ENCODE data around the gene SLC34A3.

SLC34A3 gene

DNA sequence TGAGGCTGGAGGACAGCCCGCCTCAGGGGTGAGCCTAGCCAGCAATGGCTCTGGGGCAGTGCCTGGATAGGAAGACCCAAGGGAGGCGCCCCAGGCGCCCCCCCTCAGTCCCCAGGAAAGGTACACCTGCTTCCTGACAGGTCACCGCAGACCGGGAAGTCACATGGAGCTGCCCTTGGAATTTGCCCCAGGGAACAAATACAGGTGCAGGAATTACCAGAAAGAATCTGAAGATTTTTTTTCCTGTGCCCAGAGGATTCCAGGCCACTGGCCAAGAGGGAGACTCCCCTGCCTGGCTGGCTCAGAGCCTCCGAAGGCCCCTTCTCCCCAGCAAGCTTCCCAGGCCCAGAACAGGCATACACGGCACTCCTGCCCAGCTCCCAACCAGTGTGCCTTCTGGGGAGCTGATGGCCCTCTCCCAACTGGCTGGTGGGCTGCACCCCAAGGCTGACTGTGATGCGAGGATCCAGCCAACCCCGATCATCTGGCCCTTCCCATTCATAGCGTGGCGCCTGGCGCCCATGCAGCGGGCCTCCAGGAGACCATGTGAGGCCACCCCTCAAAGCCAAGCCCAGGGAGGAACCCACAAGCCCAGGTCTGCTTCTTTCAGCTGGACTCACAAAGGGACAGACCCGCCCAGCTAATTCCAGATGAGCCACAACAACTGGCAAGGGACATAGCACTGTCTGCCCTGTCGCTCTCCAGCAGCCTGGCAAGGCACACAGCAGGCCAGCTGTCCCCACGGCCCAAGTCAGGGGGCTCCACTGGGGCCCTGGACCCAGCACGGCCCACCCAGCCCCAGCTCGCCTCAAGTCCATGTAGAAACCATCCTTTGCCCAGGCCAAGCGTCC lies 32.4 kb upstream of the SLC34A3 start:
- DNase-seq, result no peak

DNA sequence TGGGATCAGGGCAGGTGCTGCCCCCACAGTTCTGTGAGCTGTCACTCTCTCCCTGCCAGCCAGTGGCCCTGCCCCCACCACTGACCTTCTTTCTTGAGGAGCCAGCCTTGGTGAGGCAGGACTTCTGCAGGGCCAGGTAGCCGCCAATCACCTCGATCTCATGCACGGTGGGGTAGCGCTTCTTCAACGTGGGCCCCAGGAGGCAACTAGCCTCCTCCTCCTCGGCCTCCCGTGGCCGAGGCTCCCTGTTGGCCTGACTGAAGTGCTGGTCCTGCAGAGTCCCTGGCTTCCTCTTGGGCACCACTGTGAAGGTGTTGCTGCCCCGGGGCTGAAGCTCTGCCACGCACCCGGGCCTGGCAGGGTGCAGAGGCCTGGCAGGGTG lies 31.8 kb upstream of the SLC34A3 start:
- DNase-seq, result no peak

DNA sequence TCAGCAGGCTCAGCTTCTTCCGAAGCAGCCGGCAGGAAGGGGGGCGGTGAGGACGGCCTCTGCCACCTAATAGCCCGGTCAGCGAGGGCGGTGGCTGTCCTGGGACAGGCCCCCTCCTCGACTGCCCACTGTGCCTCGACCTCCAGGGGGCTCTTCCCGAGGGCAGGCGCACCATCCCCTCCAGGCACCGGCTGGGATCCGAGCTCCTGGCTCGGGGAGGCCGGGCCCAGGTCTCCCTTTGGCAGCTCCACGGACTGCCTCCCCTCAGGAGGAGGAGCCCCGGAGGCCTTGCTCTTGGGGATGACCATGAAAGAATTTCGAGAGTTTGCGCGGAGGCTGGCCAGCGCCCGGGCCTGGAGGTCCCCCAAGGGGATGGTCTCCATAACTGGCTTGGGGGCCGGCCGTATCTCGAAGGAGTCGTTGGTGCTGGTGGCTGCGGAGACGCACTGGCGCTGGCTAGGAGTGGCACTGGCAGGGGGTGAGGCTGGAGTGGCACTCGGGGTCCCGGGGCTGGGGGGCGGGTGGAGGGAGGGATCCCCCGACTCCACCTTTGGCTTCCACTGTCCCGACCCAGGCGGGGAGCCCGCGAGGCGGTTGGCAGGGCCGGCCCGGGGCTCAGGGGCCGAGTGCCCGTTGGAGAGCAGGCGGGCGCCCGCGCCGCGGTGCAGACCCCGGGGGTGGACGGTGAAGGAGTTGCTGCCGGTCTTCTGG lies 31.1 kb upstream of the SLC34A3 start:
- no peak for DNase-seq

DNA sequence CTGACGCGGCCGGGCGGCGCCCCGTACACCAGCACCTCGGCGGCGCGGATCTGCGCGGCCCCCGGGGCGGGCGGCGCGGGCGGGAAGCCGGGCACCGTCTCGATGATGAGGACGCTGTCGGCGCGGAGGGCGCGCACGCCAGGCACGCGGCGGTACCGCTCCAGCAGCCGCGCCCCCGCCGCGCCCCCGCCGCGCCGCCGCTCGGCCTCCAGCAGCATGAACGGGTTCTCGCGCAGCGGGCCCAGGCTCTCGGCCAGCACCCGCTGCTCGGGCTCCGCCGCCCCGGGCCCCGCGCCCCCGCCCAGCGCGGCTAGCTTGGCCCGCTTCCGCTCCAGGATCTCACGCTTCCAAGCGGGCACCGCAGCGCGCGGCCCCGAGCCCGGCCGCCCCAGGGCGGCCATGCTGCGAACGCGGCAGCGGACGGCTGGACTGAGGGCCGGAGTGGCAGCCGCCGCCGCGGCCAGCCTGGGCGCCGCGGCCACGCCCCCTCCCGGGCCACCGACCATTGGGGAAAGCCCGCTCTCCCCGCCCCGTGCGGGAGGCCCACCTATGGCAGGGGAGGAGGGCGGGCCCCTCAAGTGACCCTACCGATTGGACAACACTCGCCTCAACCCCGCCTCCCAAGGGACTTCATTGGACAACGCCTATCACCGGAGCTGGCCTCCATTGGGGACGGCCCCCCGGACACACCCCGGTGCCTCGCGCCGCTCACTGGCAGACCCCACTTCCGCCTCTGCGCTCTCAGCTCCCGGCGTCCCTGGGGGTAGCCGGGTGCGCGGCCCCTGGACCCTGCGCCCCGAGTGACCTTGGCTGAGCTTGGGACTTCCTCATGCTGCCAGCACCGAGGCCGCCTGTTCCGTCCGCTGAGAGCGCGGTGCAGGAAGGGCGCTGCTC lies 30.1 kb upstream of the SLC34A3 start, which contains the start of gene TPRN:
Gene TPRN (minus strand): TSS at position 431 of the 894 bp plus-strand sequence. CDS start 30 bp downstream, at position 401.
- peak; percentile 99 for DNase-seq

DNA sequence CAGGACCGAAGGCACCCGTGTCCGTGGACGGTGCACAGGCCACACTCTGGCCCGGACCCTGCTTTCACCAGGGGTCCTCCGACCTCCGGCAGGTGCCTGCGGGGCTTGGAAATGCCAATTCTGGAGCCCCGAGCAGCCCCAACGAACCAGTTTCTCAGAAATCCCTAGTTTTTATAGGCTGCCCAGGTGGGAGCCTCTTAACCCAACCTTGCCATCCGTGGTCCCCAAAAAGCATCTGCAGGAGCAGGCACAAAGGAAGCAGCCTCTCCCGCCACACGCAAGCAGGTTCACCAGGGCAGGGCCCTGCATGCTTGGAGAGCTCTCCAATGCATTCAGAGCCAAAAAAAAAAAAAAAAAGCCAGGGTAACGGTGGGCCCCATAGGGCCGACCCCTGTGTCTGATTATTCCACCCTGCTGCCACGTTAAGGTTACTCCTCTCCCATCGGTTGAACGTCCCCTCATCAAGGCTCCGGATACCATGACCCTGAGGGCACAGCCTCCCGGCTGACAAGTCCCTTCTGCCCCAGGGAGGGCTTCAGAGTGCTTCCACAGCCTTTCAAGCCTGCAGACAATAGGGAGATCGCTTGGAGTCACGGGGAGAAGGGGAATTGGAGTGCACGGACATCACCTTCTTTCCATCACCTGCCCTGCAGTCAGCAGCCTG lies 29.4 kb upstream of the SLC34A3 start:
- no peak for DNase-seq

DNA sequence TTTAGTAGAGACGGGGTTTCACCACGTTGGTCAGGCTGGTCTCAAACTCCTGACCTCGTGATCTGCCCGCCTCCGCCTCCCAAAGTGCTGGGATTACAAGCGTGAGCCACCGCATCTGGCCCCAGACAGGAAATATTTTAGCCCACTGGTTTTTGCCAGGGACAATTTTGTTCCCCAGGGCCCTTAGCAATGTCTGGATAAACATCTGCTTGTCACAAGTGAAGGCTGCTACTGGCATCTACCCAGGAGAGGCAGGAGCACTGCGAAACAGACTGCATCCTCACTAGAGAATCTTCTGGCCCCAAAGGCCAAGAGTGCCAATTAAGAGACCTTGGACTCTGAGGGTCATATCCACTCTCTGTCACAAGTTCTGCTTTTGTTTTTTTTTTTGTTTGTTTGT lies 27.7 kb upstream of the SLC34A3 start:
- no peak for DNase-seq

DNA sequence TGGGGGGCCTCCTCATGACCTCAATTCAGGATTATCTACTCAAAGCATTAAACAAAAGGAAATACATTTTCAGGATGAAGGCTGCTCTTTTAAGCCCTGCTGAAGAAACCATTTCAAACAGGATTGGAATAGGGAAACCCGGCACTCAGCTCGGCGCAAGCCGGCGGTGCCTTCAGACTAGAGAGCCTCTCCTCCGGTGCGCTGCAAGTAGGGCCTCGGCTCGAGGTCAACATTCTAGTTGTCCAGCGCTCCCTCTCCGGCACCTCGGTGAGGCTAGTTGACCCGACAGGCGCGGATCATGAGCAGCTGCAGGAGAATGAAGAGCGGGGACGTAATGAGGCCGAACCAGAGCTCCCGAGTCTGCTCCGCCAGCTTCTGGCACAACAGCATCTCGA lies 26.0 kb upstream of the SLC34A3 start:
- no peak for DNase-seq

DNA sequence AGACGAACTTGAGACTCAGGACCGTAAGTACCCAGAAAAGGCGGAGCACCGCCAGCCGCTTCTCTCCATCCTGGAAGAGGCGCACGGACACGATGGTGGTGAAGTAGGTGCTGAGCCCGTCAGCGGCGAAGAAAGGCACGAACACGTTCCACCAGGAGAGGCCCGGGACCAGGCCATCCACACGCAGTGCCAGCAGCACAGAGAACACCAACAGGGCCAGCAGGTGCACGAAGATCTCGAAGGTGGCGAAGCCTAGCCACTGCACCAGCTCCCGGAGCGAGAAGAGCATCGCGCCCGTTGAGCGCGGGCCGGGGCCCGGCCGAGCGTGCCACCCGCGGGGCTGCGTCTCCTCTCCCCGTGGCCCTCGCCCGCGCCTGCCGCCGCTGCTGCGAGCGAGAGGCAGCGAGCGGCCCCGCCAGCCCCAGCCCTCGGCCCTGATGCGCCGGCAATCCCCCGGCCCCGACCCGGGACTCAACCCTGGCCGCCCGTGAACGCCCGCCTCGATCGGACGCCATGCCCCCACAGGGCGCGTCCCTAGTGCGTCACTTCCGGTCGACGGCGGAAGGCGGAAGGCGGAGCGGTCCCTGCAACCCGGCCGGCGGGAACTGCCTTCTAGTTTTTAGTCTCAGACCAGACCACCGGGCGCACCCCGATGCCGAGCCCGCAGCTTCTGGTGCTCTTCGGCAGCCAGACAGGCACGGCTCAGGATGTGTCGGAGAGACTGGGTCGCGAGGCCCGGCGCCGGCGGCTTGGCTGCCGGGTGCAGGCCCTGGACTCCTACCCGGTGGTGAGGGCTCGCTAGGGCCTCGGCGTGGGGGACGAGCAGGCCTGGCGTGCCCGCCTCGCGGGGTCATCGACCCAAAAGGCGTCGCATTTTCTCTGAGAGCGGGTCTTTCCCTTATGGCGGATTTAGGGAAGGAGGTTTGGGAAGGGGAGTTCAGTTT lies 25.3 kb upstream of the SLC34A3 start, which contains the start of the genes NDOR1 and TMEM203:
Gene NDOR1 (plus strand): TSS at position 575 of the 944 bp plus-strand sequence. CDS start 78 bp downstream, at position 653.
Gene TMEM203 (minus strand): TSS at position 523 of the 944 bp plus-strand sequence. CDS start 234 bp downstream, at position 289.
- peak; percentile 96 for DNase-seq

DNA sequence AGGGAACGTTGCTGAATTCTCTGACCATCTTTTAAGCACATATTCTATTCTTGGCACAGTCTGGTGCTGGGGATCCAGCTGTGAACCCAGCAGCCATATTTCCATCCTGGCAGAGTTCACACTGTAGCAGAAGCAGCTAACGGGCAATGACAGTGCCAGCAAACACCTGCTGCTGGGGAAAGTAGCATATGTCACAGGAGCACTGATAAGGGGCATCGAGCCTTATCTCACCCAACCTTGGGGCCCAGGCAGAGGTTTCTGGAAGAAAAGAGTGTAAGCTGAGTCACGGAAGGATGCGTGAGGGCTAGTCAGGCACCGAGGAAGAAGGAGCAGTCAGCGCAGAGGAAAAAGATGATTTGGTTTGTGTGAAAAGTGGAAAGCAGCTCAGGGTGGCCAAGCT lies 24.1 kb upstream of the SLC34A3 start:
- no peak for DNase-seq

DNA sequence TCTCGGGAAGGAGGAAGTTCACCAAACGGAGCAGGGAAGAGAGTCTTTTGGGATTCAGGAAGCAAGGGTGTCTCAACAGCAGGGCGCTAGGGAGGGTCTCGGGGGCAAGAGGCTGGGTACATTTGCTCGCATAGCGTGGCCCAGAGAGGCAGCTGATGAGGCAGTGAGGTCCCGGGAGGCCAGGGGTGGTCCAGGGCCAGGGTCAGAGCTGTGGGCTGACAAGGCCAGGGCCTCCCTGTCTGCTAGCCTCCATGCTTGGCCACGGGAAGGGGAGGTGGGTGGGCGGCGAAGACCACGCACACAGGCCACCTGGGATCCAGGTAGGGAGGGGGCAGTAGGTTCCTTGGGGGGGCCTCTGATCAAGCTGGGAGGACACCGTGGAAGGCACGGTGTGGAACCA lies 19.2 kb upstream of the SLC34A3 start:
- DNase-seq, result no peak

DNA sequence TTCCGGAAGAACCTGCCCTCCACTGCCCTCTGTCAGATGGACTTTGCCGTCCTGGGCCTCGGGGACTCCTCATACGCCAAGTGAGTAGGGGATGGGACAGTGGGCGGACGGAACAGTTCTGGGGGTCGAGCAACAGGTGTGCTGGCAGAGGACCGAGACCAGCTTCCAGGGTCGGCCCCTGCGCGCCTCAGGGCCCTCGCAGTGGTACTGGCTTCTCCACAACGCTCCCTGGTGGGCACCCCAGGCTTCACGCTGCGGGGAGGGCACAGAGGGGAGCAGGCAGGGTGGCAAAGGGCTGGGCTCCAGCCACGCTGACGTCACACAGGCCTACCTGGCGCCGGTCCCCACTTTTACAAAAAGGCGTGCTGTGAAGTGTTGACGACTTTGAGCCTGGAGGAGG lies 18.2 kb upstream of the SLC34A3 start:
- DNase-seq, result no peak

DNA sequence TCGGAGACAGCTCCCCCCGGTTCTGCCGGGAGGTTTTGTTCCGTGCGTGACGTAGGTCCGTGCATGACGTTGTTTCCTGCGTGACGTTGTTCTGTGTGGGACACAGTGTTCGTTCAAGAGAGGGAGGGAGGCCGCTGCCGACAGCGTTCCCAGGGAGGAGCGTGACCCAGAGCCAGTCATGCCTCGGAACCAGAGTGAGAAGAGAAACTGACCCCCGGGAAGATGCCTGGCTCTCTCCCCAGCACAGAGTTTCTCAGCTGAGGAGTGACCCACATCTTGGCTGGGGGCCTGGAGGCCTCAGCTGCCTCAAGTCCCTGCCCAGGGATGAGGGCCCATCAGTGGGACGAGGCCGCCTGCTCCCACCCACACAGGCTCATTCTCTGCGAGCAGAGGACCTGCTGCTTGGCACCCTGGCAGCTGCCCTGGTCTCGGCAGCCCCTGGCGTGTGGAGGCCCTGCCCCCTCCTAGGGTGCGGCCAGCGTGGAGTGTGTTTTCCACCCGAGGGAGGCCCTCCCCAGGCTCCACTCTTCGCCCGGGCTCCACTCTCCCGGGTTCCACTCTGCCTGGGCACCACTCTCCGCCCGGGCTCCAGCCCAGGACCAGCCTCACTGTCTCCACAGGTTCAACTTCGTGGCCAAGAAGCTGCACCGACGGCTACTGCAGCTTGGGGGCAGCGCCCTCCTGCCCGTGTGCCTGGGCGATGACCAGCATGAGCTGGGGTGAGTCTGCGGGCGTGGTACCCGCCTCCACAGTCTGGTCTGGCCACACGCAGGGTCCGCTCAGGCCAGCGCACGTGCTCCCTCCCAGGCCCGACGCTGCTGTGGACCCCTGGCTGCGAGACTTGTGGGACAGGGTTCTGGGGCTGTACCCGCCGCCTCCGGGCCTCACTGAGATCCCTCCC lies 17.3 kb upstream of the SLC34A3 start:
- DNase-seq, result no peak

DNA sequence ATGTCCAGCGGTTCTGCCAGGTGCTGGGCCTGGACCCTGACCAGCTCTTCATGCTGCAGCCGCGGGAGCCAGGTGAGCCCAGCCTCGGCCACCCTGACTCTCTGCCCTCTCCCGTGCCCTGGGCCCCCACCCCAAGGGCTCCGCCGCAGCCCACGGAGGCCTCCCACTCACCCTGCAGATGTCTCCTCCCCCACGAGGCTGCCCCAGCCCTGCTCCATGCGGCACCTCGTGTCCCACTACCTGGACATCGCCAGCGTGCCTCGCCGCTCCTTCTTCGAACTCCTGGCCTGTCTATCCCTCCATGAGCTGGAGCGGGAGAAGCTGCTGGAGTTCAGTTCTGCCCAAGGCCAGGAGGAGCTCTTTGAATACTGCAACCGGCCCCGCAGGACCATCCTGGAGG lies 16.1 kb upstream of the SLC34A3 start:
- DNase-seq, result no peak

DNA sequence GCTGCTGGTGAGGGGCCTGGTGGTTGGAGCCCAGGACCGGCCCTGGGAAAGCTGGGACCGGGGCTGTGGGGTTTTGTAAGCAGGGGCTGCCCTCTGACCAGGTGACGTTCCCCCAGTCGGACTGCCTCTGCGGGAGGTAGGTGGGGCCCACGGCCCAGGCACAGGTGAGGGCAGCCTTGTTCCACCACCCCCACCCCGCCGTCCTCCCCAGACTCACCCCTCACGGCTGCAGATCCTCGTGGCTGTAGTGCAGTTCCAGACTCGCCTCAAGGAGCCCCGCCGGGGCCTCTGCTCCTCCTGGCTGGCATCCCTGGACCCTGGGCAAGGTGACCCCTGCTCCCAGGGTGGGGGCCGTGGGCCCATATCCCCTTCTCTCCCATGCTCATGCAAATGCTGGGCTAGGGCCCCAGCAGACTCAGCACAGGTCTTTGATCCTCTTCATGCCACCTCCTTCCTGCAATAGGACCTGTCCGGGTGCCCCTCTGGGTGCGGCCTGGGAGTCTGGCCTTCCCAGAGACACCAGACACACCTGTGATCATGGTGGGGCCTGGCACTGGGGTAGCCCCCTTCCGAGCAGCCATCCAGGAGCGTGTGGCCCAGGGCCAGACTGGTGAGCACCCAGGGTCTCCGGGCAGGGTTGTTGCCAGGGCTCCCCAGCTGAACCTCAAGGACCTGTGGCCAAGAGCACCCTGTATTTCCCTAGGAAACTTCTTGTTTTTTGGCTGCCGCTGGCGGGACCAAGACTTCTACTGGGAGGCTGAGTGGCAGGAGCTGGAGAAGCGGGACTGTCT lies 15.3 kb upstream of the SLC34A3 start:
- no peak for DNase-seq

DNA sequence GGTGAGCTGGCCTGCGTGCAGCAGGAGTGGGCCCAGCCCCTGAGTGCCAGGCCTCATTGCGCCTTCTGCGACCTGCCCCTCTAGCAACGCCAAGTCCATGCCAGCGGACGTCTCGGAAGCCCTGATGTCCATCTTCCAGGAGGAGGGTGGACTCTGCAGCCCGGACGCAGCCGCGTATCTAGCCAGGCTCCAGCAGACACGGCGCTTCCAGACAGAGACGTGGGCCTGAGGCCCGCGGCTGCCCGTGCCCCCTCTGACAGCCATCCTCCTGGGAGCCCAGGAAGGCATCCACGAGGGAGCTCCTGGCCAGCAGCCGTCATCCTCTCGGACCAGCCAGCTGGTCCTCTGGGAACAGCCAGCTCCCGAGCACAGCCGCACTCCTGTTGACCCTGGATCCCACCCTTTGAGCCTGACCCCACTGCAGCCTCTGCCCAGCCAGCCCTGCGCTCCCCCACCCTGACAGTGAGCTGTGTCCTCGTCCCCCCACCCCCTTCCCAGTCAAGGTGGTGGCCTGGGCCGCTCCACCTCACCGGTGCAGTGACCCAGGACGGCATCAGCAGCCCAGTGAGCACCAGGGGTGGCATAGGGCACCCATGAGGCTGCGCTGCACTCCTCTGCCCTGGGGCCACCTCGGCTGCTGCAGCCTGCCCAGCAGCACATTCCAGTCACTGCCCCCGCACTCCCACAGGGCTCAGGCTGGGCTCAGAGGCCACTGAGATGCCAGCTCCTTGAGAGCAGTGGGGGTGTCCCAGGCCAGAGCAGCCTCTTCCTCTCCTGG lies 14.3 kb upstream of the SLC34A3 start:
- DNase-seq, result no peak

DNA sequence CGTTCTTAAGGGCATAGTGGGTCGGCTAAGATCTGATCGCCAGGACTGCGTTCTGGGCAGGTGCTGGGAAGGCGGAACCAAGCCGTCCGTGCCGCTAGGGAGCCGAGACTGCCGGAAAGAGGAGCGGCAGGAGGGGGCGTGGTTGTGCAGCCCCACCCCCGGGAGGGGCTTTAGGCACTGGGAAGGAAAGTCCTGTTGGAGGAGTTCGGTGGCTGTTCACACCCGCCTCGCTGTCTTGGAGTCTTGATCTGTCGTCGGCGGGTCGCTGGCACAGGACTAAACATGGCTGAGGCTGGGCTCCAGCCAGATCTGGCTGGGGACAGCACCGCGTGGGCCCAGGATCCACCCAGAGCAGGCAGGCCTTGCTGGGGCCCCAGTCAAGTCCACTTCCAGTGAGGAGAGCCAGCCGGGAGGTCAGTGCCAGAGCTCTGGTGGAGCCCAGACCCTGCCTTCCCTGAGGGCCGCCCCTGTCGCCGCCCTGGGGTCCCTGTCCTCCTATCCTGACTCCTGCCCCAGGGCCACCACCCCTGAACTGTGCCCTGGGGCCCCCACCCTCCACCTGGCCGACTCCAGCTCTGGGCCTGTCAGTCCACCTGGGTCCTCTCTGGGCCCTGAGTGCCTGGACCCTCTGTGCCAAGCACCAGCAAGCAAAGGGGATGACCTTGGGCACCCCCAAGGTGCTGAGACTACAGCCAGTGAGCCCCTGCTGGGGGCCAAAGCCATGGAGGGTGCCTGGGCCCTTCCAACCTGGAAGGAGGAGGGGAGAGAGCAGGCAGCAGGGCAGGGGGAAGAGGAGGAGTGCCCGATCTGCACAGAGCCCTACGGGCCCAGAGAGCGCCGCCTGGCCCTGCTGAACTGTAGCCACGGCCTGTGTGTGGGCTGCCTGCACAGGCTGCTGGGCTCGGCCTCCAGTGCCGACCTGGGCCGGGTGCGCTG lies 13.2 kb upstream of the SLC34A3 start:
- DNase-seq, result no peak

DNA sequence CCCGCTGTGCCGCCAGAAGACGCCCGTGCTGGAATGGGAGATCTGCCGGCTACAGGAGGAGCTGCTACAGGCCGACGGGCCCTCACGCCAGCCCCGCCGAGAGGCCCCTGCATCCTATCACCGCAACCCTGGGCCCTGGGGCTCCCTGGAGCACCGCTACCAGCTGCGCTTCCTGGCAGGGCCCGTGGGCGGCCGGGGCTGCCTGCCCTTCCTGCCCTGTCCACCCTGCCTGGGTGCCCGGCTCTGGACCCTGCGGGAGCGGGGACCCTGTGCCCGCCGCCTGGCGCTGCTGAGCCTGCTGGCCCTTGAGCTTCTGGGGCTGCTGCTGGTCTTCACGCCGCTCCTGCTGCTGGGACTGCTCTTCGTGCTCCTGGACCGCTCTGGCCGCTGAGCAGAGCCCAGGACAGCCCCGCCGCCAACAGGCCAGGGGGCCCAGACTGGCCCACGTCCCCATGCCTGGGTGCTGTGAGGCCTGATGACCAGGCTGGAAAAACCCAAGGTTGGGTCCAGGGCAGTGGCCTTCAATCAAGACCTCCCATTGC lies 12.4 kb upstream of the SLC34A3 start:
- DNase-seq, result no peak

Measured in activated CD4-positive, alpha-beta T cell treated with anti-CD3 and anti-CD28 coated beads, Interleukin-2, amount 50 U/mL, for 16 hours (primary cell).